Tibial artery (tissue), 4 donors: ENCODE data around the gene ULK3.
A peak's percentile ranks its signal among the peaks of the same experiment; 100 is the strongest.

ENCODE experiments used
- DNase-seq, 2 donors: peaks; one replicate each; pipeline ENCODE4 v3.0.0-alpha.2; 2019
- H3K27ac ChIP-seq, 2 donors: fragments of 200-600 bp; sonication (generic) in 1 of 2; 1 replicate in 1 of 2; 2 replicates in 1 of 2; pipeline ENCODE4 v1.5.1; 2018 to 2019; ENCODE audit warnings: mild to moderate bottlenecking in 1 of 2
- H3K27me3 ChIP-seq, 2 donors: fragments of 200-600 bp; sonication (generic) in 1 of 2; one replicate each; pipeline versions ENCODE4 v1.5.1 to v1.6.0; 2016 to 2019
- H3K36me3 ChIP-seq, 3 donors: fragments of 200-600 bp; sonication (generic) in 2 of 3; one replicate each; pipeline ENCODE4 v1.5.1; 2016 to 2019; ENCODE audit warnings: mild to moderate bottlenecking in 2 of 3
- H3K4me1 ChIP-seq, 4 donors: fragments of 200-600 bp; sonication (generic) in 2 of 4; 1 replicate in 3 of 4; 2 replicates in 1 of 4; pipeline ENCODE4 v1.5.1; 2016 to 2019
- H3K4me3 ChIP-seq, 2 donors: fragments of 200-600 bp; sonication (generic) in 1 of 2; 1 replicate in 1 of 2; 2 replicates in 1 of 2; pipeline ENCODE4 v1.5.1; 2018 to 2019; ENCODE audit warnings: mild to moderate bottlenecking in 2 of 2
- H3K9me3 ChIP-seq, 3 donors: fragments of 200-600 bp; sonication (generic) in 1 of 3; one replicate each; pipeline ENCODE4 v1.5.1; 2016 to 2019
- CTCF ChIP-seq, 2 experiments: fragments of 200-600 bp in 1 of 2; fragments of 450-650 bp in 1 of 2; IDR thresholded peaks; one replicate each; pipeline ENCODE4 v1.5.1; 2017 to 2019; ENCODE audit warnings: antibody characterized with exemption in 2 of 2, mild to moderate bottlenecking in 1 of 2, moderate library complexity in 1 of 2
- intact Hi-C: fragments of 100-400 bp; cut with DNase I; formaldehyde crosslinking; loops from one replicate; pipeline ENCODE4 v1.15.0; 2023; ENCODE audit warnings: low total_unique reads

Gene ULK3

GRCh38 chr15:74788042-74788682 lies 54.8 kb downstream of the ULK3 start:
- Histone ChIP-seq H3K27ac (no peak overlapping the region), H3K4me3 (no peak overlapping the region), H3K36me3 (no peaks in the 10 kb centered on the region), H3K4me1 (peaks cover 4 to 85% (median 72%) of the 10 kb centered on the region in 4 donors), H3K9me3 (no peaks in the 10 kb centered on the region), H3K27me3 (no peaks in the 10 kb centered on the region)
- no peak for DNase-seq
- TF ChIP-seq CTCF (IDR thresholded peaks at IDR 0.05): no peak
- intact Hi-C loops: loop anchor here (10.0 kb wide), 1 partner anchor 417 kb away; the partner anchor contains the start of gene C15orf39

DNA sequence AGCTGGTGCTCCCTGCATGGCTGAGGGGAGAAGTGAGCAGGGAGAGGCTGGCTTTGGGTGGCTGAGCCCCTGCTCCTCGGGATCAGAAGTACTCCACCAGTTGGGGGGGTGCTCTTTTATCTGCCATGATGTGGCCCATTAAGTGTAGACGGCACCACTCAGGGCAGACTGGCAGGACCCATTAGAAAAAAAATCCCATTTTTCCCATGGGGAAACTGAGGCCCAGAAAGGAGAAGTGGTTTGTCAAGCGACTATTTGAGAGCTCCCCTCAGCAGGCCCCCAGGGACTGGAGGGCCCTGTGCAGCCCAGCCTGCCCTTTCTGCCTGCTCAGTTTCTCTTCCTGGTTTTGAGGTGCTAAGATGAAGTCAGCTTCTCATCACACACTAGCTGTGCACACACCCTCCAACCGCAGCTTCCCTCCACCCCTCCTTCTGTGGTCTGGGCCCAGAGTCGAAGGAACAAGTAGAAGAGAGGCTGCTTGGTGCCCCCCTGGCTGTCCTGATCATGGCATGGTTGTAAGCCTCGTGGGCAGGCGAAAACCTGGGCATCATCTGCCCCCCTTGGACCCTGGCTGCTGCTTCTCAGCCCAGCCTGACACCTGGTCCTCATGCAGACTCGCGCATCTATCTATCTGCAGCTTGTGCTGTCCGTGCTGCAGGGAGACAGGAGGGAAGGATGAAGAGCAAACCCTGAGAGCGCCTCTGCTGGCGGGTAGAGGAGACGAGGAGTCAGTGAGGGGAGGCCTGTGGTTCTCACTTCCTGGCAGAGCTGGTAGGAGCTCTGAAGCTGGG lies 55.5 kb downstream of the ULK3 start:
- H3K27ac ChIP-seq: peak overlapping the region in 1 of 2 donors; percentile 41
- H3K4me1 ChIP-seq: peaks cover 4 to 90% (median 75%) of the 10 kb centered on the region in 4 donors
- H3K4me3 ChIP-seq: no peak overlapping the region
- H3K36me3 ChIP-seq: no peaks in the 10 kb centered on the region
- intact Hi-C loops: loop anchor here (10.0 kb wide), 1 partner anchor 417 kb away; the partner anchor contains the start of gene C15orf39
- TF ChIP-seq CTCF (IDR thresholded peaks at IDR 0.05): peak; percentile 12 to 18
- H3K9me3 ChIP-seq: no peaks in the 10 kb centered on the region
- DNase-seq: peak; percentile 73 to 83
- no peaks in the 10 kb centered on the region for H3K27me3 ChIP-seq

- Histone ChIP-seq H3K36me3 (no peaks in the 10 kb centered on the region), H3K27ac (peak overlapping the region; percentile 33 to 41), H3K4me1 (peaks cover 4 to 92% (median 71%) of the 10 kb centered on the region in 4 donors), H3K4me3 (no peak overlapping the region), H3K27me3 (no peaks in the 10 kb centered on the region), H3K9me3 (no peaks in the 10 kb centered on the region)
- intact Hi-C loops: loop anchor here (10.0 kb wide), 1 partner anchor 418 kb away; the partner anchor contains the start of gene C15orf39
- TF ChIP-seq CTCF (IDR thresholded peaks at IDR 0.05): no peak
- DNase-seq: no peak
Measured at GRCh38 chr15:74786551-74787165, 56.3 kb downstream of the ULK3 start.
